AG09309 (cell line): Measurements from ENCODE around the gene TBR1.

Experiments used
- DNase-seq: peaks from one replicate; pipeline ENCODE4 v3.0.0-alpha.2; 2010; ENCODE audit warnings: low read depth
- H3K4me3 ChIP-seq: 2 replicates; pipeline ENCODE4 v1.5.1; 2011; ENCODE audit warnings: mild to moderate bottlenecking, low read depth, low read length, moderate library complexity; ENCODE audit not compliant: control insufficient read depth
- CTCF ChIP-seq: IDR thresholded peaks from 2 replicates; pipeline ENCODE4 v1.5.1; 2011; ENCODE audit warnings: mild to moderate bottlenecking, low read depth, low read length, inconsistent platforms; ENCODE audit not compliant: insufficient read depth, control insufficient read depth; ENCODE audit errors: missing control alignments

TBR1 gene

GRCh38 chr2:161417438-161418274 lies 1.6 kb downstream of the TBR1 start:
- no peak overlapping the region for H3K4me3 ChIP-seq
- no peak for DNase-seq
- TF ChIP-seq CTCF: no peak

GRCh38 chr2:161418275-161418714 lies 2.2 kb downstream of the TBR1 start:
- TF ChIP-seq CTCF: no peak
- no peak for DNase-seq
- H3K4me3 ChIP-seq: no peak overlapping the region

GRCh38 chr2:161418715-161419637 lies 2.9 kb downstream of the TBR1 start:
- peak overlapping the region; percentile 14; the same call in 1 of the 2 replicates for H3K4me3 ChIP-seq
- DNase-seq: no peak
- no peak for TF ChIP-seq CTCF

GRCh38 chr2:161419638-161420190 lies 3.6 kb downstream of the TBR1 start:
- no peak for TF ChIP-seq CTCF
- no peak overlapping the region for H3K4me3 ChIP-seq
- no peak for DNase-seq

- no peak overlapping the region for H3K4me3 ChIP-seq
- DNase-seq: no peak
- no peak for TF ChIP-seq CTCF
Observed at GRCh38 chr2:161420406-161421074, 4.4 kb downstream of the TBR1 start.

- no peak for DNase-seq
- TF ChIP-seq CTCF: no peak
- H3K4me3 ChIP-seq: no peak overlapping the region
Observed at GRCh38 chr2:161421686-161422085, 5.6 kb downstream of the TBR1 start.
